GM19035 (cell line): ENCODE results near the gene ETS2.

Experiments used
- ATAC-seq: cut with Tn5 transposase; IDR thresholded peaks from one replicate; pipeline ENCODE4 v1.9.1; 2021; ENCODE audit not compliant: unreplicated experiment

Gene ETS2

GRCh38 chr21:38858026-38858811 lies 52.5 kb downstream of the ETS2 start:
- no peak for ATAC-seq

- ATAC-seq = no peak
Measured at GRCh38 chr21:38858812-38859205, 53.1 kb downstream of the ETS2 start.

GRCh38 chr21:38859852-38860251 lies 54.1 kb downstream of the ETS2 start:
- ATAC-seq = no peak

GRCh38 chr21:38861056-38861455 lies 55.3 kb downstream of the ETS2 start:
- no peak for ATAC-seq

- peak; percentile 84 for ATAC-seq
Measured at GRCh38 chr21:38861989-38862683, 56.4 kb downstream of the ETS2 start.

- no peak for ATAC-seq
Measured at GRCh38 chr21:38863291-38863690, 57.6 kb downstream of the ETS2 start.

GRCh38 chr21:38863843-38864363 lies 58.2 kb downstream of the ETS2 start:
- ATAC-seq = no peak

- ATAC-seq = no peak
Measured at GRCh38 chr21:38864964-38865363, 59.2 kb downstream of the ETS2 start.

- no peak for ATAC-seq
Measured at GRCh38 chr21:38869196-38869595, 63.5 kb downstream of the ETS2 start.

- ATAC-seq = no peak
Measured at GRCh38 chr21:38869946-38870345, 64.2 kb downstream of the ETS2 start.
